ENCODE data around the gene LEP.

Gene LEP

GRCh38 chr7:128247108-128247507, 6.0 kb downstream of the LEP start:
- Mint-ChIP-seq H3K9me3 (no peaks in the 10 kb centered on the region), H3K4me3 (no peak overlapping the region), H3K4me1 (no peaks in the 10 kb centered on the region), H3K36me3 (no peaks in the 10 kb centered on the region), H3K27me3 (peaks cover 25% of the 10 kb centered on the region), H3K27ac (no peak overlapping the region)
- DNase-seq (ENCODE audit: low spot score in 2 of 2) (no peak), ATAC-seq (ENCODE audit: low read depth) (no peak)

GRCh38 chr7:128247640-128248194, 6.6 kb downstream of the LEP start:
- no peaks in the 10 kb centered on the region for H3K4me1 Mint-ChIP-seq
- H3K27ac Mint-ChIP-seq, result no peak overlapping the region
- no peaks in the 10 kb centered on the region for H3K36me3 Mint-ChIP-seq
- DNase-seq (ENCODE audit: low spot score in 2 of 2) (no peak), ATAC-seq (ENCODE audit: low read depth) (no peak)
- H3K27me3 Mint-ChIP-seq, result peaks cover 23% of the 10 kb centered on the region
- H3K9me3 Mint-ChIP-seq, result no peaks in the 10 kb centered on the region
- no peak overlapping the region for H3K4me3 Mint-ChIP-seq

GRCh38 chr7:128251337-128251736, 10.3 kb downstream of the LEP start:
- Mint-ChIP-seq H3K27me3 (peaks cover 15% of the 10 kb centered on the region), H3K4me1 (no peaks in the 10 kb centered on the region), H3K9me3 (no peaks in the 10 kb centered on the region), H3K4me3 (no peak overlapping the region), H3K36me3 (no peaks in the 10 kb centered on the region), H3K27ac (no peak overlapping the region)
- DNase-seq (ENCODE audit: low spot score in 2 of 2) (no peak), ATAC-seq (ENCODE audit: low read depth) (no peak)

GRCh38 chr7:128253701-128254100, 12.6 kb downstream of the LEP start:
- Mint-ChIP-seq H3K27ac (no peak overlapping the region), H3K27me3 (peaks cover 17% of the 10 kb centered on the region), H3K4me1 (no peaks in the 10 kb centered on the region), H3K9me3 (no peaks in the 10 kb centered on the region), H3K36me3 (no peaks in the 10 kb centered on the region), H3K4me3 (no peak overlapping the region)
- no peak for DNase-seq (ENCODE audit: low spot score in 2 of 2)
- ATAC-seq (ENCODE audit: low read depth), result no peak

GRCh38 chr7:128254470-128254869, 13.4 kb downstream of the LEP start:
- Mint-ChIP-seq H3K27me3 (peaks cover 19% of the 10 kb centered on the region), H3K27ac (no peak overlapping the region), H3K4me3 (no peak overlapping the region), H3K4me1 (no peaks in the 10 kb centered on the region), H3K36me3 (no peaks in the 10 kb centered on the region), H3K9me3 (no peaks in the 10 kb centered on the region)
- DNase-seq (ENCODE audit: low spot score in 2 of 2), result no peak
- ATAC-seq (ENCODE audit: low read depth), result no peak

- Mint-ChIP-seq H3K9me3 (no peaks in the 10 kb centered on the region), H3K27me3 (peaks cover 19% of the 10 kb centered on the region), H3K4me1 (no peaks in the 10 kb centered on the region), H3K27ac (no peak overlapping the region), H3K36me3 (no peaks in the 10 kb centered on the region), H3K4me3 (no peak overlapping the region)
- DNase-seq (ENCODE audit: low spot score in 2 of 2) (no peak), ATAC-seq (ENCODE audit: low read depth) (no peak)
Observed at GRCh38 chr7:128255271-128255670, 14.2 kb downstream of the LEP start.

GRCh38 chr7:128257458-128257857, 16.4 kb downstream of the LEP start:
- H3K27ac Mint-ChIP-seq, result no peak overlapping the region
- peaks cover 17% of the 10 kb centered on the region for H3K27me3 Mint-ChIP-seq
- ATAC-seq (ENCODE audit: low read depth) (no peak), DNase-seq (ENCODE audit: low spot score in 2 of 2) (no peak)
- no peaks in the 10 kb centered on the region for H3K4me1 Mint-ChIP-seq
- H3K4me3 Mint-ChIP-seq, result no peak overlapping the region
- no peaks in the 10 kb centered on the region for H3K36me3 Mint-ChIP-seq
- H3K9me3 Mint-ChIP-seq, result no peaks in the 10 kb centered on the region

GRCh38 chr7:128259131-128260061, 18.3 kb downstream of the LEP start:
- Mint-ChIP-seq H3K36me3 (no peaks in the 10 kb centered on the region), H3K27ac (no peak overlapping the region), H3K4me1 (no peaks in the 10 kb centered on the region), H3K27me3 (peaks cover 14% of the 10 kb centered on the region), H3K9me3 (no peaks in the 10 kb centered on the region), H3K4me3 (no peak overlapping the region)
- no peak for DNase-seq (ENCODE audit: low spot score in 2 of 2)
- ATAC-seq (ENCODE audit: low read depth), result no peak

GRCh38 chr7:128260069-128260795, 19.2 kb downstream of the LEP start:
- no peak for ATAC-seq (ENCODE audit: low read depth)
- H3K36me3 Mint-ChIP-seq, result no peaks in the 10 kb centered on the region
- H3K4me1 Mint-ChIP-seq, result no peaks in the 10 kb centered on the region

GRCh38 chr7:128262273-128263028, 21.4 kb downstream of the LEP start:
- Mint-ChIP-seq H3K4me1 (no peaks in the 10 kb centered on the region), H3K4me3 (no peak overlapping the region), H3K27me3 (peaks cover 18% of the 10 kb centered on the region), H3K27ac (no peak overlapping the region), H3K36me3 (no peaks in the 10 kb centered on the region), H3K9me3 (no peaks in the 10 kb centered on the region)
- DNase-seq (ENCODE audit: low spot score in 2 of 2) (no peak), ATAC-seq (ENCODE audit: low read depth) (no peak)

More at GRCh38 chr7:128260069-128260795, 19.2 kb downstream of the LEP start:
- H3K9me3 Mint-ChIP-seq, result no peaks in the 10 kb centered on the region
- H3K27me3 Mint-ChIP-seq, result peaks cover 14% of the 10 kb centered on the region
- H3K27ac Mint-ChIP-seq, result no peak overlapping the region
- no peak for DNase-seq (ENCODE audit: low spot score in 2 of 2)
- H3K4me3 Mint-ChIP-seq, result no peak overlapping the region

- Mint-ChIP-seq H3K27ac (no peak overlapping the region), H3K4me1 (no peaks in the 10 kb centered on the region), H3K9me3 (no peaks in the 10 kb centered on the region), H3K27me3 (peaks cover 17% of the 10 kb centered on the region), H3K36me3 (no peaks in the 10 kb centered on the region), H3K4me3 (no peak overlapping the region)
- no peak for DNase-seq (ENCODE audit: low spot score in 2 of 2)
- ATAC-seq (ENCODE audit: low read depth), result no peak
Observed at GRCh38 chr7:128263420-128263819, 22.3 kb downstream of the LEP start.

GRCh38 chr7:128264477-128264876, 23.4 kb downstream of the LEP start:
- no peak for DNase-seq (ENCODE audit: low spot score in 2 of 2)
- Mint-ChIP-seq H3K9me3 (no peaks in the 10 kb centered on the region), H3K4me1 (no peaks in the 10 kb centered on the region), H3K27me3 (peaks cover 20% of the 10 kb centered on the region), H3K36me3 (no peaks in the 10 kb centered on the region), H3K27ac (no peak overlapping the region), H3K4me3 (no peak overlapping the region)
- no peak for ATAC-seq (ENCODE audit: low read depth)

- no peak overlapping the region for H3K27ac Mint-ChIP-seq
- H3K27me3 Mint-ChIP-seq, result peaks cover 22% of the 10 kb centered on the region
- no peak overlapping the region for H3K4me3 Mint-ChIP-seq
- H3K4me1 Mint-ChIP-seq, result no peaks in the 10 kb centered on the region
- H3K36me3 Mint-ChIP-seq, result no peaks in the 10 kb centered on the region
- H3K9me3 Mint-ChIP-seq, result no peaks in the 10 kb centered on the region
- DNase-seq (ENCODE audit: low spot score in 2 of 2) (no peak), ATAC-seq (ENCODE audit: low read depth) (no peak)
Observed at GRCh38 chr7:128265156-128265905, 24.3 kb downstream of the LEP start.
